M059J (cell line): Measurements from ENCODE around the gene PTPRO. TPM values are rescaled to one million over a fixed set of nuclear protein-coding genes. Genes with fewer than 3 reads are reported as not detected.

Experiments used
- DNase-seq: peaks from one replicate; pipeline ENCODE4 v3.0.0-alpha.2; 2012; ENCODE audit warnings: low read depth
- total RNA-seq: library from RNA; depleted of rRNA; stranded (reverse); fragments of >200 nt; shearing (Covaris generic); gene quantifications from 2 replicates; pipeline ENCODE4 v1.2.3, GENCODE V29; 2014

The PTPRO gene
- total RNA-seq, 1 experiment from 2014 or later: 0.02 TPM

- no peak for DNase-seq
These were observed 203.1 kb downstream of the PTPRO start for GRCh38 chr12:15525441-15525840.

- no peak for DNase-seq
These were observed 203.7 kb downstream of the PTPRO start for GRCh38 chr12:15526033-15526432.

- DNase-seq: peak; percentile 77
These were observed 205.1 kb downstream of the PTPRO start for GRCh38 chr12:15527201-15528080.

GRCh38 chr12:15528666-15529065 is 206.4 kb downstream of the PTPRO start:
- DNase-seq: no peak

- no peak for DNase-seq
These were observed 208.1 kb downstream of the PTPRO start for GRCh38 chr12:15530361-15530760.

GRCh38 chr12:15532364-15532977 is 210.2 kb downstream of the PTPRO start:
- peak; percentile 82 for DNase-seq

- DNase-seq: peak; percentile 68
These were observed 212.0 kb downstream of the PTPRO start for GRCh38 chr12:15534322-15534721.

- peak; percentile 26 for DNase-seq
These were observed 212.6 kb downstream of the PTPRO start for GRCh38 chr12:15534874-15535273.

- no peak for DNase-seq
These were observed 213.1 kb downstream of the PTPRO start for GRCh38 chr12:15535352-15535781.

GRCh38 chr12:15536446-15536845 is 214.1 kb downstream of the PTPRO start:
- DNase-seq: no peak

GRCh38 chr12:15538881-15539280 is 216.6 kb downstream of the PTPRO start:
- no peak for DNase-seq

- DNase-seq: no peak
These were observed 217.7 kb downstream of the PTPRO start for GRCh38 chr12:15540005-15540404.

- DNase-seq: peak; percentile 70
These were observed 218.2 kb downstream of the PTPRO start for GRCh38 chr12:15540469-15540872.

- DNase-seq: peak; percentile 41
These were observed 219.8 kb downstream of the PTPRO start for GRCh38 chr12:15541996-15542631.

GRCh38 chr12:15543347-15543746 is 221.0 kb downstream of the PTPRO start:
- DNase-seq: no peak

- no peak for DNase-seq
These were observed 222.3 kb downstream of the PTPRO start for GRCh38 chr12:15544589-15544988.

- DNase-seq: no peak
These were observed 223.0 kb downstream of the PTPRO start for GRCh38 chr12:15545334-15545733.

GRCh38 chr12:15546102-15546701 is 223.9 kb downstream of the PTPRO start:
- DNase-seq: no peak

GRCh38 chr12:15547063-15547462 is 224.8 kb downstream of the PTPRO start:
- DNase-seq: no peak

- DNase-seq: no peak
These were observed 225.4 kb downstream of the PTPRO start for GRCh38 chr12:15547691-15548090.

GRCh38 chr12:15550793-15551192 is 228.5 kb downstream of the PTPRO start:
- DNase-seq: no peak

- no peak for DNase-seq
These were observed 233.1 kb downstream of the PTPRO start for GRCh38 chr12:15555446-15555845.
